NCI-H748 (cell line): ENCODE measurements around the gene ZBTB20.
"Not testable (repeated sequence)": the region's sequence is repeated elsewhere in the genome, so short reads cannot be mapped to it uniquely, and the experiment has no call there.

Experiments
- DNase-seq: peaks from one replicate; lab custom pipeline; 2025; ENCODE audit not compliant: unreplicated experiment; lab: John Stamatoyannopoulos, UW

ZBTB20 gene

GRCh38 chr3:115148142-115148790 lies 1.2 kb upstream of the ZBTB20 start:
- DNase-seq: no peak

- peak; percentile 100 for DNase-seq
These were observed 447 bp upstream of the ZBTB20 start for GRCh38 chr3:115147329-115148141.

GRCh38 chr3:115146032-115146417 lies 1.1 kb downstream of the ZBTB20 start:
- peak; percentile 61 for DNase-seq

GRCh38 chr3:115141033-115141757 lies 5.9 kb downstream of the ZBTB20 start:
- DNase-seq: no peak

GRCh38 chr3:115139072-115139471 lies 8.0 kb downstream of the ZBTB20 start:
- no peak for DNase-seq

GRCh38 chr3:115134648-115135347 lies 12.3 kb downstream of the ZBTB20 start:
- DNase-seq: no peak

- no peak for DNase-seq
These were observed 19.9 kb downstream of the ZBTB20 start for GRCh38 chr3:115127208-115127607.

- no peak for DNase-seq
These were observed 26.5 kb downstream of the ZBTB20 start for GRCh38 chr3:115120597-115120996.

- DNase-seq: no peak
These were observed 33.7 kb downstream of the ZBTB20 start for GRCh38 chr3:115113367-115113766.

- DNase-seq: no peak
These were observed 35.5 kb downstream of the ZBTB20 start for GRCh38 chr3:115111632-115112031.

- DNase-seq: no peak
These were observed 36.3 kb downstream of the ZBTB20 start for GRCh38 chr3:115110830-115111229.

- not testable (repeated sequence) for DNase-seq
These were observed 37.0 kb downstream of the ZBTB20 start for GRCh38 chr3:115110066-115110465.

GRCh38 chr3:115108614-115109013 lies 38.5 kb downstream of the ZBTB20 start:
- no peak for DNase-seq

- no peak for DNase-seq
These were observed 45.0 kb downstream of the ZBTB20 start for GRCh38 chr3:115102046-115102445.

GRCh38 chr3:115100806-115101205 lies 46.3 kb downstream of the ZBTB20 start:
- peak; percentile 66 for DNase-seq

GRCh38 chr3:115099986-115100571 lies 47.0 kb downstream of the ZBTB20 start:
- DNase-seq: peak; percentile 85

- peak; percentile 0 for DNase-seq
These were observed 47.7 kb downstream of the ZBTB20 start for GRCh38 chr3:115099134-115099985.

GRCh38 chr3:115098354-115099073 lies 48.6 kb downstream of the ZBTB20 start:
- DNase-seq: no peak

- no peak for DNase-seq
These were observed 51.9 kb downstream of the ZBTB20 start for GRCh38 chr3:115095236-115095635.
